Thyroid gland (tissue), 4 donors: ENCODE results near the gene P2RX3.

ENCODE experiments used
- CTCF ChIP-seq, 6 experiments: fragments of 200-600 bp in 3 of 6; fragments of 450-650 bp in 3 of 6; sonication (generic) in 3 of 6; IDR thresholded peaks; one replicate each; pipeline ENCODE4 v1.5.1; 2016 to 2019; ENCODE audit warnings: antibody characterized with exemption in 6 of 6, mild to moderate bottlenecking in 2 of 6, inconsistent platforms in 1 of 6, moderate library complexity in 1 of 6
- POLR2A ChIP-seq, 2 donors: fragments of 450-650 bp; IDR thresholded peaks; one replicate each; pipeline ENCODE4 v1.6.1; 2017; ENCODE audit warnings: antibody characterized with exemption in 2 of 2, mild to moderate bottlenecking in 2 of 2, moderate library complexity in 1 of 2

GRCh38 chr11:57409321-57410100, 71.4 kb downstream of the P2RX3 start:
- TF ChIP-seq CTCF (IDR thresholded peaks at IDR 0.05) (no peak), POLR2A (IDR thresholded peaks at IDR 0.05) (no peak)
